GM12872 (cell line): ENCODE data around the gene DNAI1.

Source experiments
- CTCF ChIP-seq: IDR thresholded peaks from 3 replicates; pipeline ENCODE4 v1.5.1; 2011; ENCODE audit warnings: low read depth, mild to moderate bottlenecking, low read length, moderate library complexity; ENCODE audit not compliant: insufficient read depth

The DNAI1 gene

GRCh38 chr9:34541540-34541939, 82.9 kb downstream of the DNAI1 start:
- TF ChIP-seq CTCF, result no peak

GRCh38 chr9:34544035-34544434, 85.4 kb downstream of the DNAI1 start:
- no peak for TF ChIP-seq CTCF

GRCh38 chr9:34545497-34545896, 86.9 kb downstream of the DNAI1 start:
- TF ChIP-seq CTCF, result no peak

GRCh38 chr9:34546102-34546833, 87.7 kb downstream of the DNAI1 start:
- no peak for TF ChIP-seq CTCF

GRCh38 chr9:34546834-34547827, 88.5 kb downstream of the DNAI1 start:
- TF ChIP-seq CTCF, result peak; percentile 79

GRCh38 chr9:34547960-34548611, 89.5 kb downstream of the DNAI1 start:
- peak; percentile 76 for TF ChIP-seq CTCF

- TF ChIP-seq CTCF, result no peak
Observed at GRCh38 chr9:34549407-34549732, 90.8 kb downstream of the DNAI1 start.
